Measurements from ENCODE around the gene OR2AG1.

OR2AG1 gene

DNA sequence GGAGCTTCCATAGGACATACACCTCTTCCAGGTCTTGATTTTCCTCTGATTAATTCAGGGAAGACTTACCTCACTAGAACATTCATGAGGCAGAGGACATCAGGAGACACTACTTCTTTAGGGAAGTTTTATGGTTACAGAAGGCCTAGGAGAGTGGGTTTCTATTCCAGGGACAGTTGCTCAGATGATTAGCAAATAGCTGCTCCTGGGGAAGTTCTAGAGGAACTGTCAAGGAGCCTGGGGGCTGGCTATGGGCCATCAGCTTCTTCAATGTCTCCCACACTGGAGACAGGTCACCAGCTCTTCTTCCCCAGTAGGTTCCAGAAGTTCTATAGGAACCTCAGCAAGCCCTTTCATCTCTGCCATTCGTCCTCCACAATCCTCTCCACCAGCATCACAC, 51.2 kb downstream of the OR2AG1 start:
- H3K4me3 ChIP-seq (ENCODE audit: low read depth, low read length) = no peak overlapping the region
- no peak for DNase-seq (ENCODE audit: low read depth, low spot score)
- in situ Hi-C loops (cut with HindIII; ENCODE audit: low sequenced_read_pairs) = no loop called here
- TF ChIP-seq, protein P1, sequence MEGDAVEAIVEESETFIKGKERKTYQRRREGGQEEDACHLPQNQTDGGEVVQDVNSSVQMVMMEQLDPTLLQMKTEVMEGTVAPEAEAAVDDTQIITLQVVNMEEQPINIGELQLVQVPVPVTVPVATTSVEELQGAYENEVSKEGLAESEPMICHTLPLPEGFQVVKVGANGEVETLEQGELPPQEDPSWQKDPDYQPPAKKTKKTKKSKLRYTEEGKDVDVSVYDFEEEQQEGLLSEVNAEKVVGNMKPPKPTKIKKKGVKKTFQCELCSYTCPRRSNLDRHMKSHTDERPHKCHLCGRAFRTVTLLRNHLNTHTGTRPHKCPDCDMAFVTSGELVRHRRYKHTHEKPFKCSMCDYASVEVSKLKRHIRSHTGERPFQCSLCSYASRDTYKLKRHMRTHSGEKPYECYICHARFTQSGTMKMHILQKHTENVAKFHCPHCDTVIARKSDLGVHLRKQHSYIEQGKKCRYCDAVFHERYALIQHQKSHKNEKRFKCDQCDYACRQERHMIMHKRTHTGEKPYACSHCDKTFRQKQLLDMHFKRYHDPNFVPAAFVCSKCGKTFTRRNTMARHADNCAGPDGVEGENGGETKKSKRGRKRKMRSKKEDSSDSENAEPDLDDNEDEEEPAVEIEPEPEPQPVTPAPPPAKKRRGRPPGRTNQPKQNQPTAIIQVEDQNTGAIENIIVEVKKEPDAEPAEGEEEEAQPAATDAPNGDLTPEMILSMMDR (IDR thresholded peaks at IDR 0.05; ENCODE audit: low read depth, low read length) = no peak
